Measurements from ENCODE around the gene AOC2. TPM values are rescaled to one million over a fixed set of nuclear protein-coding genes. Genes with fewer than 3 reads are reported as not detected.

Gene AOC2
- total and polyA plus RNA-seq, 4 donors = 0.17 to 2.4 (median 0.41) TPM

DNA sequence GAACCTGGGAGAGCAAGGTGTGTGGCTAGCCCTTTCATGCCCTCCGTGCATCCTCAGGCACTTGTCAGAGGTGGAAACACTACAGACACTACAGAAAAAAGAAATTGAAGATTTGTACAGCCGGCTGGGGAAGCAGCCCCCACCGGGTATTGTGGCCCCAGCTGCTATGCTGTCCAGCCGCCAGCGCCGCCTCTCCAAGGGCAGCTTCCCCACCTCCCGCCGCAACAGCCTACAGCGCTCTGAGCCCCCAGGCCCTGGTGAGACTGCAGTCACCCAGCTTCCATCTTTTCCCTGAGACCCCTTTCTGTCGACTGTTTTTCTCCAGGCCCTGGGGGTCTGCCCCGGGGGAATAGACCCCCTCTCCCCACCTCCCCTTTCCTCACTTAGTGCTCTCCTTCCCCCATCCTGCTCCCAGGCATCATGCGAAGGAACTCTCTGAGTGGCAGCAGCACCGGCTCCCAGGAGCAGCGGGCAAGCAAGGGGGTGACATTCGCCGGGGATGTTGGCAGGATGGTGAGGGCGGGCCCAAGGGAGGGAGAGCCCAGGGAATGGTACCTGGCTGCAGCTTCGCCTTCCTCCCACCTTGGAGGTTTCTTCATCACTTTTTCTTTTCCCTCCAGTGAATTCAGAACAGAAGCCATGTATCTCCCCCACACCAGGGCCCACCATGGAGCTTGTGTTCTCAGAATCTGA is 48.2 kb upstream of the AOC2 start:
- no peak overlapping the region for H3K9ac ChIP-seq (ENCODE audit: low read depth in 1 of 2, low read length in 2 of 2)
- peaks cover 7 to 29% (median 18%) of the 10 kb centered on the region in 4 donors for H3K4me1 ChIP-seq (ENCODE audit: control insufficient read depth in 4 of 4, insufficient read depth in 4 of 4, low read length in 3 of 4)
- no peaks in the 10 kb centered on the region for H3K27me3 ChIP-seq (ENCODE audit: control insufficient read depth in 4 of 4, insufficient read depth in 4 of 4, low read length in 3 of 4)
- H3K4me3 ChIP-seq (ENCODE audit: low read depth in 1 of 3, low read length in 3 of 3) = no peak overlapping the region
- WGBS = 93% methylated on average over 18 of the region's 18 CpGs
- H3K36me3 ChIP-seq (ENCODE audit: control insufficient read depth in 4 of 4, insufficient read depth in 3 of 4, low read depth in 1 of 4, low read length in 3 of 4) = peaks cover 0 to 2% (median under 1%) of the 10 kb centered on the region in 4 donors
- H3K9me3 ChIP-seq (ENCODE audit: control insufficient read depth in 4 of 4, low read length in 3 of 4) = no peaks in the 10 kb centered on the region
- no peak for TF ChIP-seq GABPA (IDR thresholded peaks at IDR 0.05 in 1 of 2, conservative IDR thresholded peaks at IDR 0.05 in 1 of 2)
- TF ChIP-seq ATF3 (IDR thresholded peaks at IDR 0.05) = no peak
- no peak for TF ChIP-seq HNF4G (IDR thresholded peaks at IDR 0.05)
- TF ChIP-seq CTCF (IDR thresholded peaks at IDR 0.05; ENCODE audit: low read depth, low read length, missing input control) = no peak
- TF ChIP-seq ZBTB33 (IDR thresholded peaks at IDR 0.05) = no peak
- no peak for TF ChIP-seq JUND (IDR thresholded peaks at IDR 0.05)
- no peak for TF ChIP-seq HNF4A (conservative IDR thresholded peaks at IDR 0.05)
- no peak for TF ChIP-seq FOXA2 (IDR thresholded peaks at IDR 0.05)
- no peak for TF ChIP-seq RXRA (IDR thresholded peaks at IDR 0.05)
- no peak for TF ChIP-seq FOXA1 (IDR thresholded peaks at IDR 0.05)
- TF ChIP-seq NR2F2 (IDR thresholded peaks at IDR 0.05) = no peak
- no peak for TF ChIP-seq EGR1 (IDR thresholded peaks at IDR 0.05; ENCODE audit: low read depth in 2 of 2)
- TF ChIP-seq MAX (IDR thresholded peaks at IDR 0.05) = no peak
- no peak for TF ChIP-seq RAD21 (IDR thresholded peaks at IDR 0.05)
- no peak for TF ChIP-seq REST (IDR thresholded peaks at IDR 0.05)
- DNase-seq (ENCODE audit: low spot score) = no peak
- H3K27ac ChIP-seq (ENCODE audit: low read depth in 1 of 2, low read length in 2 of 2) = no peak overlapping the region

Data from liver (tissue), 9 donors.